Measurements from ENCODE around the gene AGPAT3. TPM values are rescaled to one million over a fixed set of nuclear protein-coding genes. Genes with fewer than 3 reads are reported as not detected.

The AGPAT3 gene
- total RNA-seq, 4 donors from 2014 or later = 31.7 to 35.7 (median 33.0) TPM

GRCh38 chr21:43834146-43834905 is 30.7 kb upstream of the AGPAT3 start:
- no peaks in the 10 kb centered on the region for H3K9me3 ChIP-seq
- 81 to 91% methylated on average over 7 to 15 of the region's 30 CpGs for WGBS, 2 donors
- no peak overlapping the region for H3K4me3 ChIP-seq
- H3K27ac ChIP-seq = no peak overlapping the region
- H3K36me3 ChIP-seq = no peaks in the 10 kb centered on the region
- TF ChIP-seq POLR2A (IDR thresholded peaks at IDR 0.05) (no peak), CTCF (IDR thresholded peaks at IDR 0.05) (no peak)
- H3K4me1 ChIP-seq = peaks cover 0 to 14% (median 6%) of the 10 kb centered on the region in 3 donors
- no peak for DNase-seq
- peaks cover 0 to 38% (median 0%) of the 10 kb centered on the region in 4 donors for H3K27me3 ChIP-seq
- intact Hi-C loops (cut with DNase I) = no loop called here

GRCh38 chr21:43835050-43835449 is 30.0 kb upstream of the AGPAT3 start:
- WGBS, 2 donors = 30% methylated on average over 14 of the region's 15 CpGs; no CpG with 5 or more reads in 1 of the 2 donors
- intact Hi-C loops (cut with DNase I) = no loop called here
- no peak overlapping the region for H3K27ac ChIP-seq
- peaks cover 0 to 31% (median 0%) of the 10 kb centered on the region in 4 donors for H3K27me3 ChIP-seq
- no peak for DNase-seq
- no peaks in the 10 kb centered on the region for H3K9me3 ChIP-seq
- H3K4me1 ChIP-seq = peaks cover 0 to 14% (median 6%) of the 10 kb centered on the region in 3 donors
- peak overlapping the region in 1 of 4 donors; percentile 18 for H3K4me3 ChIP-seq
- no peaks in the 10 kb centered on the region for H3K36me3 ChIP-seq
- TF ChIP-seq POLR2A (IDR thresholded peaks at IDR 0.05) (no peak), CTCF (IDR thresholded peaks at IDR 0.05) (no peak)

- H3K9me3 ChIP-seq = no peaks in the 10 kb centered on the region
- H3K4me1 ChIP-seq = peaks cover 0 to 14% (median 6%) of the 10 kb centered on the region in 3 donors
- H3K27me3 ChIP-seq = peaks cover 0 to 25% (median 0%) of the 10 kb centered on the region in 4 donors
- WGBS, 2 donors = 90 to 95% methylated on average over 4 to 6 of the region's 6 CpGs
- intact Hi-C loops (cut with DNase I) = no loop called here
- no peak overlapping the region for H3K27ac ChIP-seq
- no peak for DNase-seq
- H3K4me3 ChIP-seq = no peak overlapping the region
- H3K36me3 ChIP-seq = no peaks in the 10 kb centered on the region
- TF ChIP-seq POLR2A (IDR thresholded peaks at IDR 0.05) (no peak), CTCF (IDR thresholded peaks at IDR 0.05) (no peak)
Measured at GRCh38 chr21:43835861-43836260, 29.2 kb upstream of the AGPAT3 start.

- Histone ChIP-seq H3K9me3 (no peaks in the 10 kb centered on the region), H3K4me1 (peaks cover 0 to 14% (median 6%) of the 10 kb centered on the region in 3 donors), H3K27ac (no peak overlapping the region), H3K4me3 (no peak overlapping the region), H3K27me3 (peaks cover 0 to 20% (median 0%) of the 10 kb centered on the region in 4 donors), H3K36me3 (no peaks in the 10 kb centered on the region)
- intact Hi-C loops (cut with DNase I) = no loop called here
- TF ChIP-seq CTCF (IDR thresholded peaks at IDR 0.05) = no peak
- TF ChIP-seq POLR2A (IDR thresholded peaks at IDR 0.05) = no peak
- 67 to 73% methylated on average over 6 of the region's 6 CpGs for WGBS, 2 donors
- no peak for DNase-seq
Measured at GRCh38 chr21:43836616-43837015, 28.4 kb upstream of the AGPAT3 start.

- Histone ChIP-seq H3K9me3 (no peaks in the 10 kb centered on the region), H3K4me1 (peaks cover 0 to 6% (median 4%) of the 10 kb centered on the region in 3 donors), H3K4me3 (no peak overlapping the region), H3K27me3 (no peaks in the 10 kb centered on the region), H3K27ac (no peak overlapping the region), H3K36me3 (no peaks in the 10 kb centered on the region)
- no peak for TF ChIP-seq CTCF (IDR thresholded peaks at IDR 0.05)
- no peak for TF ChIP-seq POLR2A (IDR thresholded peaks at IDR 0.05)
- no peak for DNase-seq
- WGBS, 2 donors = 42 to 48% methylated on average over 3 of the region's 3 CpGs
- intact Hi-C loops (cut with DNase I) = no loop called here
Measured at GRCh38 chr21:43840259-43840658, 24.8 kb upstream of the AGPAT3 start.

Measured in esophagus squamous epithelium (tissue), 5 donors.